Measurements from ENCODE around the gene ODAD4.

ODAD4 gene, protein sequence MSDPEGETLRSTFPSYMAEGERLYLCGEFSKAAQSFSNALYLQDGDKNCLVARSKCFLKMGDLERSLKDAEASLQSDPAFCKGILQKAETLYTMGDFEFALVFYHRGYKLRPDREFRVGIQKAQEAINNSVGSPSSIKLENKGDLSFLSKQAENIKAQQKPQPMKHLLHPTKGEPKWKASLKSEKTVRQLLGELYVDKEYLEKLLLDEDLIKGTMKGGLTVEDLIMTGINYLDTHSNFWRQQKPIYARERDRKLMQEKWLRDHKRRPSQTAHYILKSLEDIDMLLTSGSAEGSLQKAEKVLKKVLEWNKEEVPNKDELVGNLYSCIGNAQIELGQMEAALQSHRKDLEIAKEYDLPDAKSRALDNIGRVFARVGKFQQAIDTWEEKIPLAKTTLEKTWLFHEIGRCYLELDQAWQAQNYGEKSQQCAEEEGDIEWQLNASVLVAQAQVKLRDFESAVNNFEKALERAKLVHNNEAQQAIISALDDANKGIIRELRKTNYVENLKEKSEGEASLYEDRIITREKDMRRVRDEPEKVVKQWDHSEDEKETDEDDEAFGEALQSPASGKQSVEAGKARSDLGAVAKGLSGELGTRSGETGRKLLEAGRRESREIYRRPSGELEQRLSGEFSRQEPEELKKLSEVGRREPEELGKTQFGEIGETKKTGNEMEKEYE

GRCh38 chr17:41930009-41930832 is at the start of gene ODAD4:
Gene ODAD4 (plus strand): TSS chr17:41930617. CDS start chr17:41930724, 107 bp downstream.
- TF ChIP-seq, protein P1, sequence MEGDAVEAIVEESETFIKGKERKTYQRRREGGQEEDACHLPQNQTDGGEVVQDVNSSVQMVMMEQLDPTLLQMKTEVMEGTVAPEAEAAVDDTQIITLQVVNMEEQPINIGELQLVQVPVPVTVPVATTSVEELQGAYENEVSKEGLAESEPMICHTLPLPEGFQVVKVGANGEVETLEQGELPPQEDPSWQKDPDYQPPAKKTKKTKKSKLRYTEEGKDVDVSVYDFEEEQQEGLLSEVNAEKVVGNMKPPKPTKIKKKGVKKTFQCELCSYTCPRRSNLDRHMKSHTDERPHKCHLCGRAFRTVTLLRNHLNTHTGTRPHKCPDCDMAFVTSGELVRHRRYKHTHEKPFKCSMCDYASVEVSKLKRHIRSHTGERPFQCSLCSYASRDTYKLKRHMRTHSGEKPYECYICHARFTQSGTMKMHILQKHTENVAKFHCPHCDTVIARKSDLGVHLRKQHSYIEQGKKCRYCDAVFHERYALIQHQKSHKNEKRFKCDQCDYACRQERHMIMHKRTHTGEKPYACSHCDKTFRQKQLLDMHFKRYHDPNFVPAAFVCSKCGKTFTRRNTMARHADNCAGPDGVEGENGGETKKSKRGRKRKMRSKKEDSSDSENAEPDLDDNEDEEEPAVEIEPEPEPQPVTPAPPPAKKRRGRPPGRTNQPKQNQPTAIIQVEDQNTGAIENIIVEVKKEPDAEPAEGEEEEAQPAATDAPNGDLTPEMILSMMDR (IDR thresholded peaks at IDR 0.05; ENCODE audit: low read depth, low read length, missing control alignments) = peak; percentile 33
- DNase-seq (ENCODE audit: extremely low read depth, low read depth) = peak; percentile 96
- peak within 1 kb of the TSS; percentile 51 for H3K4me3 ChIP-seq (replicated peaks; ENCODE audit: low read depth, low read length)

- TF ChIP-seq, protein P1 (IDR thresholded peaks at IDR 0.05; ENCODE audit: low read depth, low read length, missing control alignments) = no peak
- no peak for DNase-seq (ENCODE audit: extremely low read depth, low read depth)
- H3K4me3 ChIP-seq (replicated peaks; ENCODE audit: low read depth, low read length) = no peak overlapping the region
Measured at GRCh38 chr17:41882756-41883155, 47.7 kb upstream of the ODAD4 start.

GRCh38 chr17:41885733-41886132 is 44.7 kb upstream of the ODAD4 start:
- no peak for DNase-seq (ENCODE audit: extremely low read depth, low read depth)

GRCh38 chr17:41888332-41888965 is 42.0 kb upstream of the ODAD4 start:
- H3K4me3 ChIP-seq (replicated peaks; ENCODE audit: low read depth, low read length) = no peak overlapping the region
- TF ChIP-seq, protein P1 (IDR thresholded peaks at IDR 0.05; ENCODE audit: low read depth, low read length, missing control alignments) = no peak
- no peak for DNase-seq (ENCODE audit: extremely low read depth, low read depth)

More at GRCh38 chr17:41885733-41886132, 44.7 kb upstream of the ODAD4 start:
- TF ChIP-seq, protein P1 (IDR thresholded peaks at IDR 0.05; ENCODE audit: low read depth, low read length, missing control alignments) = peak; percentile 9
- no peak overlapping the region for H3K4me3 ChIP-seq (replicated peaks; ENCODE audit: low read depth, low read length)

DNA sequence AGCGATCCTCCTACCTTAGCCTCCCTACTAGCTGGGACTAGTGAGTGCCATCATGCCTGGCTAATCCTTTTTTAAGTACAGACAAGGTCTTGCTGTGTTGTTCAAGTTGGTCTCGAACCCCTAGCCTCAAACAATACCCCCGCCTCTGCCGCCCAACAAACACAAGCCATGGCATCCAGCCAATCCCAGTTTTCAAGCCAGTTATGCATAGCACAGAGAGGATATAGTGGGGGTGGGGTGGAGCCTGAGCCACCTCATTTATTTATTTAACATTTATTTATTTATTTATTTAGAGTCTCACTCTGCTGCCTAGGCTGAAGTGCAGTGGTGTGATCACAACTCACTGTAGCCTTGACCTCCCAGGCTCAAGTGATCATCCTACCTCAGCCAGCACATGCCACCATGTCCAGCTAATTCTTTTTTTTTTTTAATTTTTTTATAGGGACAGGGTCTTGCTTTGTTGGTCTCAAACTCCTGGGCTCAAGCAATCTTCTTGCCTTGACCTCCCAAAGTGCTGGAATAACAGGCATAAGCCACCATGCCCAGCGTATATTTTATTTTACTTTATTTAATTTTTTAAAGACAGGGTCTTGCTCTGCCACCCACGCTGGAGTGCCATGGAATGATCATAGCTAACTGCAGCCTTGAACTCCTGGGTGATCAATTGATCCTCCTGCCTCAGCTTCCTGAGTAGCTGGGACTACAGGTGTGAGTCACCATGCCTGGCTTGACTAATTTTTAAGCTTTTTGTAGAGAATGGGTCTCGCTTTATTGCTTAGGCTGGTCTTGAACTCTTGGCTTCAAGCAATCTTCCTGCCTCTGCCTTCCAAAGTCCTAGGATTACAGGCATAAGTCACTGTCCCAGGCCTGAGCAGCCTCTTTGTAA is 39.0 kb upstream of the ODAD4 start:
- TF ChIP-seq, protein P1 (IDR thresholded peaks at IDR 0.05; ENCODE audit: low read depth, low read length, missing control alignments) = no peak
- DNase-seq (ENCODE audit: extremely low read depth, low read depth) = no peak

More for the DNA sequence above, 39.0 kb upstream of the ODAD4 start:
- no peak overlapping the region for H3K4me3 ChIP-seq (replicated peaks; ENCODE audit: low read depth, low read length)

Measured in HFF-Myc (cell line).